CD4-positive, alpha-beta T cell treated with Interleukin-17A for 4 hours (primary cell): ENCODE results near the gene SEC24C.
A peak's percentile ranks its signal among the peaks of the same experiment; 100 is the strongest.
"Not testable (repeated sequence)": the region's sequence is repeated elsewhere in the genome, so short reads cannot be mapped to it uniquely, and the experiment has no call there.

Experiments used
- DNase-seq: peaks from one replicate; pipeline ENCODE4 v3.0.0-alpha.2; 2020; ENCODE audit warnings: mixed read lengths

Gene SEC24C

DNA sequence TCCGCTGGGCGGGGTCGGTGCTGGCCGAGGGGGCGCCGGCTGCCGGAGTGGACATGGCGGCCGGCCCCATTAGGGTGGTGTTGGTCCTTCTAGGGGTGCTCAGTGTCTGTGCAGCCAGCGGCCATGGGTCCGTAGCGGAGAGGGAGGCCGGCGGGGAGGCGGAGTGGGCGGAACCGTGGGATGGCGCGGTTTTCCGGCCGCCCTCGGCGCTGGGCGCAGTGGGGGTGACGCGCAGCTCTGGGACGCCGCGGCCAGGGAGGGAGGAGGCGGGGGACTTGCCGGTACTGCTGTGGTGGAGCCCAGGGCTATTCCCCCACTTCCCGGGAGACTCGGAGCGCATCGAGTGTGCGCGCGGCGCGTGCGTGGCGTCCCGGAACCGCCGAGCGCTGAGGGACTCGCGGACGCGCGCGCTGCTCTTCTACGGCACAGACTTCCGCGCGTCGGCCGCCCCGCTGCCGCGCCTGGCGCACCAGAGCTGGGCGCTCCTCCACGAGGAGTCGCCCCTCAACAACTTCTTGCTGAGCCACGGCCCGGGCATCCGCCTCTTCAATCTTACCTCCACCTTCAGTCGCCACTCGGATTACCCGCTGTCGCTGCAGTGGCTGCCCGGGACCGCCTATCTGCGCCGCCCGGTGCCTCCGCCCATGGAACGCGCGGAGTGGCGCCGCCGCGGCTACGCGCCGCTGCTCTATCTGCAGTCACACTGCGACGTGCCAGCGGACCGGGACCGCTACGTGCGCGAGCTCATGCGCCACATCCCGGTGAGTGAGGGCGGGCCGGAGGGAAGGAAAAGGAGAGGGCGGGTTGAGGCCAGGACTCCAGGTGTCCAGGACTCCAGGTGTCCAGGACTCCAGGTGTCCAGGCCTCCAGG is 28.3 kb downstream of the SEC24C start:
- peak; percentile 86 for DNase-seq

DNA sequence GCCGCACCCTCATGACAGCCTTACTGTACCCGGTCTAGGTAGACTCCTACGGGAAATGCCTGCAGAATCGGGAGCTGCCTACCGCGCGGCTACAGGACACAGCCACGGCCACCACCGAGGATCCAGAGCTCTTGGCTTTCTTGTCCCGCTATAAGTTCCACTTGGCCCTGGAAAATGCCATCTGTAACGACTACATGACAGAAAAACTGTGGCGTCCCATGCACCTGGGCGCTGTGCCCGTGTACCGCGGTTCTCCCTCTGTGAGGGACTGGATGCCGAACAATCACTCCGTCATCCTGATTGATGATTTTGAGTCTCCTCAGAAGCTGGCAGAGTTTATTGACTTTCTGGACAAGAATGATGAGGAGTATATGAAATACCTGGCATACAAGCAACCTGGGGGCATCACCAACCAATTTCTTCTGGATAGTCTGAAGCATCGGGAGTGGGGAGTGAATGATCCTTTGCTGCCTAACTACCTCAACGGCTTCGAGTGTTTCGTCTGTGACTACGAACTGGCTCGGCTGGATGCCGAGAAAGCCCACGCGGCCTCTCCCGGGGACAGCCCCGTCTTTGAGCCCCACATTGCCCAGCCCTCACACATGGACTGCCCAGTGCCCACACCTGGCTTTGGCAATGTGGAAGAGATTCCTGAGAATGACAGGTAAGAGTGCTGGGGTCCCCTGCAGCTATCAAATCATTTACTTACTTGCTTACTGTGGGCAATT is 29.1 kb downstream of the SEC24C start:
- DNase-seq: peak; percentile 36

- no peak for DNase-seq
Measured at GRCh38 chr10:73774637-73775036, 30.5 kb downstream of the SEC24C start.

GRCh38 chr10:73779018-73779417 is 34.8 kb downstream of the SEC24C start:
- no peak for DNase-seq

- no peak for DNase-seq
Measured at GRCh38 chr10:73779539-73780197, 35.5 kb downstream of the SEC24C start.

DNA sequence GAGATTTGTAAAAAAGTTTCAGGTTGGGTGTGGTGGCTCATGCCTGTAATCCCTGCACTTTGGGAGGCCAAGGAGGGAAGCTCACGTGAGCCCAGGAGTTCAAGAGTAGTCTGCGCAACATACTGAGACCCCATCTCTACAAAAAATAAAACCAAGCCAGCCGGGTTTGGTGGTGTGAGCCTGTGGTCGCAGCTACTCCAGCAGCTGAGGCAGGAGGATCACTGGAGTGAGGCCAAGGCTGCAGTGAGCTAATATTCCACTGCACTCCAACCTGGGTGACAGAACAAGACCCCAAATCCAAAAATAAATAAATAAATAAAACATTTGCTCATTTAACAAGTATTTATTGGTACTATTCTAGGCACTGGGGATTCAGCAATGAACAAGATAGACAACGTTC is 36.1 kb downstream of the SEC24C start:
- no peak for DNase-seq

DNA sequence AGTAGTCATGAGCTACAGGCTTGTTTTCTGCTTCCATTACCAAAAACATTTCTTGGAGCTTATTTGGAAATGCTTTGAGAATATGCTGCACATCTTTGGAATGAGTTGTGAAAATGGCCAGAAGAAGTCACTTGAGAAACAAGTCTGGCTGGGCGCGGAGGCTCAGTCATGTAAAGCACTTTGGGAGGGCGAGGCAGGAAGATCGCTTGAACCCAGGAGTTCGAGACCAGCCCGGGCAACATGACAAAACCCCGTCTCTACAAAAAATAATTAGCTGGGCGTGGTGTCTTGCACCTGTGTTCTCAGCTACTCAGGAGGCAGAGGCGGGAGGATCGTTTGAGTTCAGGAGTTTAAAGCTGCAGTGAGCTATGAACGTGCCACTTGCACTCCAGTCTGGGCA is 36.8 kb downstream of the SEC24C start:
- DNase-seq: no peak

GRCh38 chr10:73781548-73781878 is 37.3 kb downstream of the SEC24C start:
- no peak for DNase-seq

DNA sequence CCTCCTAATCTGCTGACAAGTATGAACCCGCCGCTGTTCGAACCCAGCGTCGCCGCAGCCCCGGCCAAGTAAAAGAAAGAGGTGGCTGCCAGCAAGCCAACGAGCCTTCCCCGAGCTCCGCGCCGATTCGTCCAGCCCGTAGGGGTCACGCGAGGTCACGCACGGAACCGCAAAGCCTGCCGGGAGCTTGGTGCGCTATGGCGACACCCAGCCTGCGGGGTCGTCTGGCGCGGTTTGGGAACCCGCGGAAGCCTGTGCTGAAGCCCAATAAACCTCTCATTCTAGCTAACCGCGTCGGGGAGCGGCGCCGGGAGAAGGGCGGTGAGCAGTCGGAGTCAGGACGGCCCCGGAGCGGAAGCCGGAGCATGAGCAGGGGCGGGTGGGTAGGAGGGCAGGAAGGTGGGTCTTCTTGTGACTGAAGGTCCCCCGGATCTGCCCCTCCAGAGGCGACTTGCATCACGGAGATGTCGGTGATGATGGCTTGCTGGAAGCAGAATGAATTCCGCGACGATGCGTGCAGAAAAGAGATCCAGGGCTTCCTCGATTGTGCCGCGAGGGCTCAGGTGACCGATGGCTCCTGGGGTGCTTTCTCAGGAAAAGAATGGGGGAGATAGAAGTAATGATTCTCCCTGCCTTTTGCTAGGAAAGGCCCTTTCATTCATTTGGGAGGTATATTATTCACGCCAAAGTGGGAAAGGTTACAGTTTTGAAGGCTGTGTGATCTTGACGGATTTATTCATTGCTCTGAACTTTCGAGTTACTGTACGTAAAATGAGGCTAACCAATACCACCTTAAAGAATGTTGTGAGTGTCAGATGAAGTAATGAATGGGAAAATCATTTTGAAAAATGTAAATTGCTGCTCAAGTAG is 37.9 kb downstream of the SEC24C start, which contains the start of gene CHCHD1:
CHCHD1 (plus strand) TSS at position 170 of the 870 bp plus-strand sequence; CDS start at position 198, 28 bp downstream.
- DNase-seq: peak; percentile 90

- no peak for DNase-seq
Measured at GRCh38 chr10:73782749-73783085, 38.5 kb downstream of the SEC24C start.

GRCh38 chr10:73785211-73785720 is 41.1 kb downstream of the SEC24C start, which contains the start of gene ZSWIM8:
Gene ZSWIM8 (plus strand): TSS chr10:73785606. CDS start chr10:73785879, 273 bp downstream.
- peak; percentile 85 for DNase-seq

DNA sequence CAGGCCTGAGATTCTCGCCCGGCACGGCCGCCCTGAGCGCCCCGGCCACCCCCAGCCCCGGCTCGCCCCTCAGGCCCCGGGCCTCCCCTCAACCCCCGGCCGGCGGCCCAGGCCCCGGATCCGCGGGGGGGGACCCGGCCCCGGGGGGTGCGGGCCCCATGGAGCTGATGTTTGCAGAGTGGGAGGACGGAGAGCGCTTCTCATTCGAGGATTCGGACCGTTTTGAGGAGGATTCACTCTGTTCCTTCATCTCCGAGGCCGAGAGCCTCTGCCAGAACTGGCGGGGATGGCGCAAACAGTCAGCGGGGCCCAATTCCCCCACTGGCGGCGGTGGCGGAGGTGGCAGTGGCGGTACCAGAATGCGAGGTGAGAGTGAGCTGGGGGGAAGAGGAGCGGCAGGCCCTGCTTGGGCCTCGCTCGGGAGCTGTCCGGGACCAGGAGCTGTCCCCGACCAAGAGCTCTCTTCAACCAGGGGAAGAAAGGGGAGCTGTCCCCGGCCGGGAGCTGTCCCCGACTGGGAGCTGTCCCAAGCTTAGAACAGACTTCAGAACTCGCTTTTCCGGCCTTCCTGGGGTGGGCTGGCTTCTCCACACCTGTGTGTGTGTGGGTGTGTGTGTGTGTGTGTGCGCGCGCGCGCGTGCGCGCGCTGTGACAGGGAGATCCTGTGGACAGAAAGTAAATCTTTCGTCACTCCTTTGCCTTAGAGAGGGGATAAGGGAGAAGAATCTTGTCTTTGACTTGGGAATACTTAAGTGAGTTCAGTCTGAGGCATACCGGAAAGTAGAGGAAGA is 41.7 kb downstream of the SEC24C start:
- DNase-seq: peak; percentile 51

- DNase-seq: no peak
Measured at GRCh38 chr10:73786512-73786885, 42.3 kb downstream of the SEC24C start.

GRCh38 chr10:73787031-73787800 is 43.0 kb downstream of the SEC24C start:
- DNase-seq: not testable (repeated sequence)

DNA sequence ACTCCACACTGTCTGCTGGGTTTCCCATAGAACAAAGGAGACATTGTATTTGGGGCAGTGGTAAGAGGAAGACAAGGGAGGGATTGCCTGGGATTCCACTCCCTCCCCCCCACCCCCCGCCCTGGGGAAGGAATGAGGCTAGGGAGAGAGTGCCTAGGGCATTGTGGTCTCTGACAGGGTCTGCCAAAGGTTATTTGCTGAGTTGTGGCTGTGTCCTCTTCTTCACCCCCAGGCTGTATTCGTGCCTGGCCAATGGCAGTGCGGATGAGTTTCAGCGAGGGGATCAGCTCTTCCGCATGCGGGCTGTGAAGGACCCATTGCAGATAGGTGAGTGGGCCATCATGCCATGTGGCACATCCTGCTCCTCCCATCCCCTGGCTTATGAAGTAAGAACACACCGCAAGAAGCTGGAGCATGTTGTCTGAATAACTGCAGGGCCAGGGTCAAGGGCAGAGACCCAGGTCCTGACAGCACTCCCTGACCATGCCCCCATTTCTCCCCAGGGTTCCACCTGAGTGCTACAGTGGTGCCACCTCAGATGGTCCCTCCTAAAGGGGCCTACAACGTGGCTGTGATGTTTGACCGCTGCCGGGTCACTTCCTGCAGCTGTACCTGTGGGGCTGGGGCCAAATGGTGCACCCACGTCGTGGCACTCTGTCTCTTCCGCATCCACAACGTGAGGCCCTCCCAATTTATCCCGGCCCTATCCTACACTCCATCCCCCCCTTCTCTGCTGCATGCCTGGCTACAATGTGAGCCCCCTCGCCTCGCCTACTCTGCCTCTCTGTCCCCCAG is 44.9 kb downstream of the SEC24C start:
- DNase-seq: no peak

DNA sequence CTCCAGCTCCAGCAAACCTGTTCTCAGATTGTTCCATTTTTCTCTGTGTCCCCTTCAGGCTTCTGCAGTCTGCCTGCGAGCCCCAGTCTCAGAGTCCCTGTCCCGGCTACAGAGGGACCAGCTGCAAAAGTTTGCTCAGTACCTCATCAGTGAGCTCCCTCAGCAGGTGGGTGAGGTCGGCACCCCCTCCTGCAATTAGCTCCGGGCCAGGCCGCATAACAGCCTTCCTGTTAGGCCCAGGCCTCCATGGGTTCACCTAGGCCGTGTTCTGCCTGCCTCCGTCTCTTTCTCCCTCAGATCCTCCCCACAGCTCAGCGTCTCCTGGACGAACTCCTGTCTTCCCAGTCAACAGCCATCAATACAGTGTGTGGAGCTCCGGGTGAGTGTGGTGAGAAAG is 45.5 kb downstream of the SEC24C start:
- DNase-seq: no peak

- DNase-seq: no peak
Measured at GRCh38 chr10:73790886-73791625, 46.9 kb downstream of the SEC24C start.

DNA sequence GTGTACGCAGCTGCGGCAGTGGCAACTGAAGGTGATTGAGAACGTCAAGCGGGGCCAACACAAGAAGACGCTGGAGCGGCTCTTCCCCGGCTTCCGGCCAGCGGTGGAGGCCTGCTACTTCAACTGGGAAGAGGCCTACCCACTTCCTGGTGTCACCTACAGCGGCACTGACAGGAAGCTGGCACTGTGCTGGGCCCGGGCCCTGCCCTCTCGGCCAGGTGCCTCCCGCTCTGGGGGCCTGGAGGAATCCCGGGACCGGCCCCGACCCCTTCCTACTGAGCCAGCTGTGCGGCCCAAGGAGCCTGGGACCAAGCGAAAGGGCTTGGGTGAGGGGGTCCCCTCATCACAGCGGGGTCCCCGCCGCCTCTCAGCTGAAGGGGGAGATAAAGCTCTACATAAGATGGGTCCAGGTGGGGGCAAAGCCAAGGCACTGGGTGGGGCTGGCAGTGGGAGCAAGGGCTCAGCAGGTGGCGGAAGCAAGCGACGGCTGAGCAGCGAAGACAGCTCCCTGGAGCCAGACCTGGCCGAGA is 47.8 kb downstream of the SEC24C start:
- no peak for DNase-seq

- no peak for DNase-seq
Measured at GRCh38 chr10:73793456-73793855, 49.3 kb downstream of the SEC24C start.
